Erythroblast (primary cell): ENCODE data around the gene VSTM2L.

Experiments
- GATA1 ChIP-seq: IDR thresholded peaks from 2 replicates; pipeline ENCODE4 v1.6.1; 2011; ENCODE audit warnings: low read depth, mild to moderate bottlenecking, control low read depth, low read length, moderate library complexity
- POLR2A ChIP-seq: IDR thresholded peaks from 2 replicates; pipeline ENCODE4 v1.6.1; 2011; ENCODE audit warnings: mild to moderate bottlenecking, low read length

GRCh38 chr20:37955511-37955910 lies 52.6 kb downstream of the VSTM2L start:
- TF ChIP-seq POLR2A: no peak
- TF ChIP-seq GATA1: no peak
